ENCODE results near the gene RAB40B. TPM values are rescaled to one million over a fixed set of nuclear protein-coding genes. Genes with fewer than 3 reads are reported as not detected.

Gene RAB40B
- total RNA-seq, 2 donors from 2014 or later: 18.2 to 39.9 TPM

DNA sequence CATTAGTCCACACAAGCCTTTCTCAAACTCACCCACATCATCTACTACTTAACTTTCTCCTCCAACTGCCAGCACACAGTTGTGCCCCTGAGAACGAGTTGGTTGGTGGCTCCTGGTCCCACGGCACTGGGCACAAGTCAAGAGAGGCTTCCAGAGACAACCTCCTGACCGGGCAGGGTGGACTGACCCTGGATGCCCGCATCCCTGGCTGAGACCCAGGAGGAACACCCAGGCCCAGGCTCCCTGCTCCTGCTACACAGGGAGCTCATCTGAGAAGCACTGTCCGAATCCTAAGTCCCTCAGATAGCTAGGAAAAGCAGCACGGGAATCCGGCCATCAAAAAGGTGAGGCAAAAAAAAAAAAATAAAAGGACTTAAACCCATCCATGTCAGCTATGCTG lies 79.3 kb downstream of the RAB40B start:
- TF ChIP-seq, protein P1, sequence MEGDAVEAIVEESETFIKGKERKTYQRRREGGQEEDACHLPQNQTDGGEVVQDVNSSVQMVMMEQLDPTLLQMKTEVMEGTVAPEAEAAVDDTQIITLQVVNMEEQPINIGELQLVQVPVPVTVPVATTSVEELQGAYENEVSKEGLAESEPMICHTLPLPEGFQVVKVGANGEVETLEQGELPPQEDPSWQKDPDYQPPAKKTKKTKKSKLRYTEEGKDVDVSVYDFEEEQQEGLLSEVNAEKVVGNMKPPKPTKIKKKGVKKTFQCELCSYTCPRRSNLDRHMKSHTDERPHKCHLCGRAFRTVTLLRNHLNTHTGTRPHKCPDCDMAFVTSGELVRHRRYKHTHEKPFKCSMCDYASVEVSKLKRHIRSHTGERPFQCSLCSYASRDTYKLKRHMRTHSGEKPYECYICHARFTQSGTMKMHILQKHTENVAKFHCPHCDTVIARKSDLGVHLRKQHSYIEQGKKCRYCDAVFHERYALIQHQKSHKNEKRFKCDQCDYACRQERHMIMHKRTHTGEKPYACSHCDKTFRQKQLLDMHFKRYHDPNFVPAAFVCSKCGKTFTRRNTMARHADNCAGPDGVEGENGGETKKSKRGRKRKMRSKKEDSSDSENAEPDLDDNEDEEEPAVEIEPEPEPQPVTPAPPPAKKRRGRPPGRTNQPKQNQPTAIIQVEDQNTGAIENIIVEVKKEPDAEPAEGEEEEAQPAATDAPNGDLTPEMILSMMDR (IDR thresholded peaks at IDR 0.05): no peak
- TF ChIP-seq POLR2A (IDR thresholded peaks at IDR 0.05): no peak
- peaks cover 37 to 58% of the 10 kb centered on the region in 2 donors for H3K36me3 ChIP-seq (replicated peaks in 1 of 2; ENCODE audit: insufficient read depth in 1 of 2, low read depth in 2 of 2)
- H3K4me3 ChIP-seq: no peak overlapping the region
- WGBS, 2 donors: 89 to 96% methylated on average over 7 of the region's 7 CpGs
- intact Hi-C loops (cut with DNase I): no loop called here
- ATAC-seq: no peak
- H3K4me1 ChIP-seq: no peaks in the 10 kb centered on the region
- H3K9me3 ChIP-seq: no peaks in the 10 kb centered on the region
- no peak overlapping the region for H3K27ac ChIP-seq
- H3K27me3 ChIP-seq: no peaks in the 10 kb centered on the region
- DNase-seq: no peak

DNA sequence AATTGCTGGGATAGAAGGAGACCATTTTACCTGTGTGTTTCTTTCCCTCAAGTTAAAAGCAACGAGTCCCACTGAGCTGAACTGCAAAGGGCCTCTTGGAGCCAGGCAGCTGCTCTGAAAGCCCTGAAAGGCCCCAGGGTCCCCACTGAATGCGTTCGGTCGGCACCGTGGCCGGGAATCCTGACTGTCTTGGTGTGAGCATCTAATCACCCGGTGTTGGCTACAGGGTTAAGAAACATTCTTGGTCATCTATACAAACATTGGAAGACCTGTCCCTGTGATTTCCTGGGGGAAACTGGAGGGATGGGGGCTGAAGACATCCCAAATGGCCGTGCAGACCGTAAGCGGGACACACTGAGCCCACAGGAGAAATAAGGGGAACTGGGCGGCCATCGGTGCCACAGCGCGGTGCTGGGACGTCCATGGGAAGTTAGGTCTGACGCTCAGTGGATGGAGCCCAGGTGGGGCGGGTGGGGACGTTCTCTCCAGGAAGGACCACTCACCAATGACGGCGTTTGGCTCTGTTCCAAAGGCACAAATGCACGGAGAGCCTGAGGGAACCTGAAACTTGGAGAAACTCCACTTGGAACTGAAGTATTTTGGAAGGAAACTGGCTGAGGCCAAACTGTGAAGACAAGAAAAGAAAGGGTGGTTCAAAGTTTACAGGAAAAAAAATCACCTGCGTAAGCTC lies 82.3 kb downstream of the RAB40B start:
- TF ChIP-seq, protein P1 (IDR thresholded peaks at IDR 0.05): no peak
- no peak for TF ChIP-seq POLR2A (IDR thresholded peaks at IDR 0.05)
- H3K36me3 ChIP-seq (replicated peaks in 1 of 2; ENCODE audit: insufficient read depth in 1 of 2, low read depth in 2 of 2): peaks cover 34 to 52% of the 10 kb centered on the region in 2 donors
- no peaks in the 10 kb centered on the region for H3K4me1 ChIP-seq
- 84 to 88% methylated on average over 22 of the region's 22 CpGs for WGBS, 2 donors
- no peaks in the 10 kb centered on the region for H3K9me3 ChIP-seq
- no peak overlapping the region for H3K4me3 ChIP-seq
- no peaks in the 10 kb centered on the region for H3K27me3 ChIP-seq
- intact Hi-C loops (cut with DNase I): no loop called here
- DNase-seq (no peak), ATAC-seq (no peak)
- no peak overlapping the region for H3K27ac ChIP-seq

DNA sequence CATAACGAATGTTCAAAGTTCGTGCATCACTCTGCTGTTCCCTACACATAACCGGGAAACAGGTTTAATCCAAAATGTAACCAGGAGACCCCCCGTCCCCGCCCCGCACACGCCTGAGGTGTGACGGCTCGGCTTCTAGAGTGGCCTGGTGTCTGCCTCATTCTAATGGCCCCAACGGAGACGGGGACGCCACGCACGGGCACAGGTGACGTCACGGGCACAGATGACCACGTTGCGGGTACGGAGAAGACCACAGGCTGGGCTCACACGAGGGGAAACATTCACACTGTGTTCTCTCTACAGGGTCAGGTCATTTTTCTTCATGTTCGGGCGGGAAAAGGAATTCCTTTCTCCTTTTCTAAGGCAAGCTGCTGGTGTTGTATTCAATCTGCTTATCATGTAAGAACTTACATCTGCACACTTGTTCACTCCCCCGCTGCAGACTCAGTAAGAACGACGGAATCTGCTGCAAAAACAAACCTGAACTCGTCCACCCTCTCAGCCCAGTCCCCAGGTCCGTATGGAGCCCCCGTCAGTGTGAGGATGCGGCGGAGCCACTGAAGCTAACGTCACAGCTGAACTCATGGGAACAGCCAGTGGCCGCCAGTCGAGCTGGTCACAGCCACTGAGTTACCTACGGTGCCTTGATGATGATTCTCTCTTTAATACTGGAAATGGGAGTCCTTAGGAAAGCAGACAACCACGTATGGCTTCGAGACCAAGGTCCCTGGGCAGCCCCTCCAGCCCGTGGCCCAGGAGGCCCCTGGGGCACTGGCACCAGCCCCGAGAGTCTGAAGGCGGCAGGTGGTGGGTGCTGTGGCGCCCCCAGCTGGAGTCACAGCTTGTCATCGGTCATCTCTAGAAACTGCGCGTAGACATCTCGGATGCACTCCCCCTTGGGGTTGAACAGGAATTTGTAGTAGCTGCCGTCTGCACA lies 83.1 kb downstream of the RAB40B start:
- WGBS, 2 donors: 91% methylated on average over 32 to 45 of the region's 45 CpGs
- intact Hi-C loops (cut with DNase I): no loop called here
- DNase-seq: no peak

DNA sequence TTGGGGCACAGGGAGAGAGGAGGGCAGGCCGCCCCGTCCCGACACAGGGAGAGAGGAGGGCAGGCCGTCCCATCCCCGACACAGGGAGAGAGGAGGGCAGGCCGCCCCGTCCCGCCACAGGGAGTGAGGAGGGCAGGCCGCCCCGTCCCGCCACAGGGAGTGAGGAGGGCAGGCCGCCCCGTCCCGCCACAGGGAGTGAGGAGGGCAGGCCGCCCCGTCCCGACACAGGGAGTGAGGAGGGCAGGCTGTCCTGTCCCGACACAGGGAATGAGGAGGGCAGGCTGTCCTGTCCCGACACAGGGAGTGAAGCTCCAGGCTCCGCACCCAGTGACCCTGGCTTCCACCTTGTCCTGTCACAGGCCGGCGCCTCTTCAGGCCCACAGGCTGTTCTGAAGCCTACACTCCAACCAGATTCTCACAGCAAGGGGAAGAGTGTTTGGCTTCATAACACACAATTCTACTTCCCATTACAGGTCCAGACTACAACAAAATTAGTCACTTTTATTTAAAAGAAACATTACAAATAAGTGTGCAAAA lies 84.3 kb downstream of the RAB40B start:
- Histone ChIP-seq H3K36me3 (replicated peaks in 1 of 2; ENCODE audit: insufficient read depth in 1 of 2, low read depth in 2 of 2) (peaks cover 16 to 42% of the 10 kb centered on the region in 2 donors), H3K4me1 (no peaks in the 10 kb centered on the region), H3K27me3 (no peaks in the 10 kb centered on the region), H3K4me3 (no peak overlapping the region), H3K9me3 (no peaks in the 10 kb centered on the region), H3K27ac (no peak overlapping the region)
- WGBS, 2 donors: 65 to 73% methylated on average over 4 to 9 of the region's 22 CpGs
- ATAC-seq (no peak), DNase-seq (no peak)
- TF ChIP-seq POLR2A (IDR thresholded peaks at IDR 0.05): no peak
- TF ChIP-seq, protein P1 (IDR thresholded peaks at IDR 0.05): no peak
- intact Hi-C loops (cut with DNase I): no loop called here

More for the DNA sequence above, 83.1 kb downstream of the RAB40B start:
- Histone ChIP-seq H3K36me3 (replicated peaks in 1 of 2; ENCODE audit: insufficient read depth in 1 of 2, low read depth in 2 of 2) (peaks cover 26 to 48% of the 10 kb centered on the region in 2 donors), H3K27ac (no peak overlapping the region), H3K4me1 (no peaks in the 10 kb centered on the region), H3K4me3 (no peak overlapping the region), H3K27me3 (no peaks in the 10 kb centered on the region), H3K9me3 (no peaks in the 10 kb centered on the region)
- TF ChIP-seq, protein P1 (IDR thresholded peaks at IDR 0.05): no peak
- no peak for TF ChIP-seq POLR2A (IDR thresholded peaks at IDR 0.05)
- ATAC-seq: no peak
